Cardiac fibroblast (primary cell): ENCODE results near the gene ABLIM2.

ENCODE experiments used
- DNase-seq, 2 donors: peaks; one replicate each; pipeline versions ENCODE4 v3.0.0 to v3.0.0-alpha.2; 2010; ENCODE audit warnings: low read depth in 2 of 2
- H3K4me3 ChIP-seq, 2 donors: replicated peaks in 1 of 2; 1 replicate in 1 of 2; 2 replicates in 1 of 2; pipeline ENCODE4 v1.5.1; 2011; ENCODE audit warnings: low read depth in 2 of 2, low read length in 2 of 2, mild to moderate bottlenecking in 2 of 2, moderate library complexity in 1 of 2
- CTCF ChIP-seq: IDR thresholded peaks from one replicate; pipeline ENCODE4 v1.5.1; 2011; ENCODE audit warnings: low read depth, mild to moderate bottlenecking, low read length, inconsistent platforms

The ABLIM2 gene

GRCh38 chr4:8157496-8157895 lies 1.1 kb downstream of the ABLIM2 start:
- peak; percentile 15 to 32 for DNase-seq
- peak overlapping the region; percentile 15 to 56 for H3K4me3 ChIP-seq
- no peak for TF ChIP-seq CTCF

- TF ChIP-seq CTCF = no peak
- peak in 1 of 2 donors; percentile 18 for DNase-seq
- H3K4me3 ChIP-seq = no peak overlapping the region
Measured at GRCh38 chr4:8156617-8157016, 2.0 kb downstream of the ABLIM2 start.

- TF ChIP-seq CTCF = no peak
- DNase-seq = no peak
- H3K4me3 ChIP-seq = no peak overlapping the region
Measured at GRCh38 chr4:8155660-8156421, 2.8 kb downstream of the ABLIM2 start.

GRCh38 chr4:8155048-8155447 lies 3.6 kb downstream of the ABLIM2 start:
- no peak overlapping the region for H3K4me3 ChIP-seq
- DNase-seq = peak in 1 of 2 donors; percentile 30
- TF ChIP-seq CTCF = no peak

GRCh38 chr4:8153441-8153840 lies 5.2 kb downstream of the ABLIM2 start:
- no peak overlapping the region for H3K4me3 ChIP-seq
- DNase-seq = no peak
- no peak for TF ChIP-seq CTCF

GRCh38 chr4:8152865-8153257 lies 5.8 kb downstream of the ABLIM2 start:
- TF ChIP-seq CTCF = no peak
- H3K4me3 ChIP-seq = no peak overlapping the region

More at GRCh38 chr4:8152865-8153257, 5.8 kb downstream of the ABLIM2 start:
- DNase-seq = no peak
